Neural cell (in vitro differentiated cells): Measurements from ENCODE around the gene UNC93B1.

ENCODE experiments used
- CTCF ChIP-seq: fragments of 450-650 bp; IDR thresholded peaks from 2 replicates; pipeline ENCODE4 v1.5.1; 2014; ENCODE audit warnings: antibody characterized with exemption, mild to moderate bottlenecking, moderate library complexity; ENCODE audit not compliant: poor library complexity, severe bottlenecking
- EP300 ChIP-seq: fragments of 450-650 bp; conservative IDR thresholded peaks from 2 replicates; pipeline ENCODE4 v1.6.1; 2014; ENCODE audit warnings: antibody characterized with exemption, mild to moderate bottlenecking, moderate library complexity; ENCODE audit not compliant: poor library complexity, severe bottlenecking
- EZH2 ChIP-seq: fragments of 200-600, 300-800 bp; shearing (Covaris generic), sonication (generic); IDR thresholded peaks from 2 replicates; pipeline ENCODE4 v1.6.1; 2014; ENCODE audit warnings: antibody characterized with exemption, low read length, borderline replicate concordance, mild to moderate bottlenecking; ENCODE audit not compliant: insufficient read depth, poor library complexity, severe bottlenecking
- MXI1 ChIP-seq: fragments of 450-650 bp; conservative IDR thresholded peaks from 2 replicates; pipeline ENCODE4 v1.6.1; 2014; ENCODE audit warnings: antibody characterized with exemption, mild to moderate bottlenecking; ENCODE audit not compliant: poor library complexity, severe bottlenecking
- POLR2AphosphoS5 ChIP-seq: IDR thresholded peaks from 2 replicates; pipeline ENCODE4 v1.6.1; 2012
- RAD21 ChIP-seq: fragments of 450-650 bp; conservative IDR thresholded peaks from 2 replicates; pipeline ENCODE4 v1.6.1; 2014; ENCODE audit warnings: antibody characterized with exemption, mild to moderate bottlenecking, moderate library complexity
- REST ChIP-seq: IDR thresholded peaks from 2 replicates; pipeline ENCODE4 v1.6.1; 2012; ENCODE audit warnings: borderline replicate concordance
- SMC3 ChIP-seq: fragments of 450-650 bp; conservative IDR thresholded peaks from 2 replicates; pipeline ENCODE4 v1.6.1; 2014; ENCODE audit warnings: antibody characterized with exemption, mild to moderate bottlenecking, moderate library complexity; ENCODE audit not compliant: poor library complexity
- TAF1 ChIP-seq: IDR thresholded peaks from 2 replicates; pipeline ENCODE4 v1.6.1; 2012; ENCODE audit warnings: low read depth

GRCh38 chr11:68036141-68036716 is 32.3 kb upstream of the UNC93B1 start:
- TF ChIP-seq SMC3 (no peak), CTCF (no peak), MXI1 (no peak), TAF1 (no peak), POLR2AphosphoS5 (no peak), EP300 (no peak), EZH2 (no peak), REST (no peak), RAD21 (no peak)
